Gastroesophageal sphincter (tissue), 4 donors: ENCODE data around the gene PPARGC1A. TPM values are rescaled to one million over a fixed set of nuclear protein-coding genes. Genes with fewer than 3 reads are reported as not detected.
A peak's percentile ranks its signal among the peaks of the same experiment; 100 is the strongest.

Source experiments
- ATAC-seq: fragments of 150-250 bp; one replicate; pipeline ENCODE4 v1.9.1; 2016; ENCODE audit warnings: mild to moderate bottlenecking, moderate library complexity
- H3K27ac ChIP-seq, 4 donors: fragments of 200-600 bp; sonication (generic) in 3 of 4; 1 replicate in 3 of 4; 2 replicates in 1 of 4; pipeline ENCODE4 v1.5.1; 2016 to 2019
- H3K27me3 ChIP-seq: fragments of 200-600 bp; sonication (generic); one replicate; pipeline ENCODE4 v1.5.1; 2019
- H3K36me3 ChIP-seq, 2 donors: fragments of 200-600 bp; sonication (generic); one replicate each; pipeline ENCODE4 v1.5.1; 2019; ENCODE audit warnings: control low read depth in 1 of 2
- H3K4me1 ChIP-seq, 3 donors: fragments of 200-600 bp; sonication (generic); 1 replicate in 2 of 3; 2 replicates in 1 of 3; pipeline ENCODE4 v1.5.1; 2016 to 2019; ENCODE audit warnings: control low read depth in 2 of 3
- H3K4me3 ChIP-seq, 2 donors: fragments of 200-600 bp; sonication (generic); one replicate each; pipeline ENCODE4 v1.5.1; 2019; ENCODE audit warnings: mild to moderate bottlenecking in 1 of 2, moderate library complexity in 1 of 2
- H3K9me3 ChIP-seq, 3 donors: fragments of 200-600 bp; sonication (generic); one replicate each; pipeline ENCODE4 v1.5.1; 2017 to 2019; ENCODE audit warnings: control low read depth in 2 of 3
- EP300 ChIP-seq: sonication (generic); formaldehyde crosslinking; IDR thresholded peaks from one replicate; pipeline ENCODE4 v1.6.1; 2017; ENCODE audit warnings: antibody characterized with exemption, mild to moderate bottlenecking
- POLR2A ChIP-seq, 2 donors: fragments of 450-650 bp; IDR thresholded peaks; one replicate each; pipeline ENCODE4 v1.6.1; 2017; ENCODE audit warnings: antibody characterized with exemption in 2 of 2, mild to moderate bottlenecking in 2 of 2, moderate library complexity in 1 of 2
- POLR2AphosphoS5 ChIP-seq: sonication (generic); formaldehyde crosslinking; IDR thresholded peaks from one replicate; pipeline ENCODE4 v1.6.1; 2017; ENCODE audit warnings: antibody characterized with exemption
- WGBS, 2 donors: methylation state at CpG; one replicate each; pipeline ENCODE4 v1.1.5; 2018; ENCODE audit warnings: low coverage in 1 of 2; 5-methylcytosine and 5-hydroxymethylcytosine counted together
- total RNA-seq, 4 donors: library from RNA; depleted of rRNA; stranded (reverse); fragments of >200 nt; gene quantifications; one replicate each; pipeline ENCODE4 v1.1.0, GENCODE V29; 2016
- TF ChIP-seq, protein P1 (sequence below), 4 experiments: fragments of 200-600 bp in 2 of 4; fragments of 450-650 bp in 2 of 4; sonication (generic) in 1 of 4; IDR thresholded peaks; one replicate each; pipeline ENCODE4 v1.5.1; 2017 to 2019; ENCODE audit warnings: antibody characterized with exemption in 4 of 4, mild to moderate bottlenecking in 2 of 4, moderate library complexity in 2 of 4

PPARGC1A gene
- total RNA-seq, 4 donors from 2014 or later = 5.8 to 43.7 (median 18.3) TPM

DNA sequence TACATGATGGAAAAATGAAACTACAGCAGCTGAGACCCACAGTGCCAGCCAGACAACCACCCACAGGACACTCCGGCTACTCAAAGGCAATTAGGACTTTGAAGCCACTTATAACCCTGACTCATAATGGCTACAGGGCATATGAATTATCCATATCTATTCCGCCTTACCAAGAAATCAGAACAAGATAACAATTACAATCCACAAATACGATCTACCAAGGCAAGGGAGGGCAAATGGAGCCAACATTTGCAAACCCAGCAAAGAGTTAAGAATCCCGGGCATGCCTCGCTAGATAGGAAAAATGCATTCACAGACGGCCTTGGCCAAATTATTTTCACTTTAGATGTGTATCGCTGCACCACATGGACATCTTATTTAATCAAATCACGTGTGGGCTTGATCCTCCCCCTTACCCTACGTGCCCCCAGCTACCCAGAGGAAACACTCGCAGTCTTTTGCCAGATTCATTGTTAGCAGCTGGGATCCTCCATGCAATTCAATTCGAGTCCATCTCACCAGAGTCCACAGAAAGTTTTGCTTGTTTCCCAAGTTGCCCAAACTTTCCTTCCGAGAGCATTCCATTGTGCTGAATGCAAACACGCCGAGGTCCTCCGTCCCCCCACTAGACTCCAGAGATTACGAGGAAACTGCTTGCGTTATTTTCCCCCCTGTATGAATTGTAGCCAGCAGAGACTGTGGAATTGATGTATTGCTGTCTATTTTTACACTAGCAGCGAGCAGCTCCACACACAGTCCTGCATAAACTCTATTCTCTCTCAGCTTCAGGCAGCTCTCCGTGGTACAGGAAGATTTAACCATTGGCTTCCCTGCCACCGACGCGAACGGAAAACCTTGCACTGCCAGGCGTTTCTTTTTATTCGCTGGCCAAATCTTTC is 1.2 kb downstream of the PPARGC1A start:
- WGBS, 2 donors = 4 to 6% methylated on average over 17 to 18 of the region's 25 CpGs
- Histone ChIP-seq H3K27me3 (no peaks in the 10 kb centered on the region), H3K4me3 (peak overlapping the region; percentile 54 to 84), H3K27ac (peak overlapping the region; percentile 82 to 87 (median 84)), H3K4me1 (peaks cover 0 to 58% (median 0%) of the 10 kb centered on the region in 3 donors), H3K9me3 (no peaks in the 10 kb centered on the region), H3K36me3 (no peaks in the 10 kb centered on the region)
- peak; percentile 46 for ATAC-seq
- peak; percentile 3 for TF ChIP-seq POLR2AphosphoS5
- TF ChIP-seq POLR2A (IDR thresholded peaks at IDR 0.05) = no peak
- TF ChIP-seq, protein P1, sequence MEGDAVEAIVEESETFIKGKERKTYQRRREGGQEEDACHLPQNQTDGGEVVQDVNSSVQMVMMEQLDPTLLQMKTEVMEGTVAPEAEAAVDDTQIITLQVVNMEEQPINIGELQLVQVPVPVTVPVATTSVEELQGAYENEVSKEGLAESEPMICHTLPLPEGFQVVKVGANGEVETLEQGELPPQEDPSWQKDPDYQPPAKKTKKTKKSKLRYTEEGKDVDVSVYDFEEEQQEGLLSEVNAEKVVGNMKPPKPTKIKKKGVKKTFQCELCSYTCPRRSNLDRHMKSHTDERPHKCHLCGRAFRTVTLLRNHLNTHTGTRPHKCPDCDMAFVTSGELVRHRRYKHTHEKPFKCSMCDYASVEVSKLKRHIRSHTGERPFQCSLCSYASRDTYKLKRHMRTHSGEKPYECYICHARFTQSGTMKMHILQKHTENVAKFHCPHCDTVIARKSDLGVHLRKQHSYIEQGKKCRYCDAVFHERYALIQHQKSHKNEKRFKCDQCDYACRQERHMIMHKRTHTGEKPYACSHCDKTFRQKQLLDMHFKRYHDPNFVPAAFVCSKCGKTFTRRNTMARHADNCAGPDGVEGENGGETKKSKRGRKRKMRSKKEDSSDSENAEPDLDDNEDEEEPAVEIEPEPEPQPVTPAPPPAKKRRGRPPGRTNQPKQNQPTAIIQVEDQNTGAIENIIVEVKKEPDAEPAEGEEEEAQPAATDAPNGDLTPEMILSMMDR (IDR thresholded peaks at IDR 0.05) = no peak
- TF ChIP-seq EP300 = no peak

DNA sequence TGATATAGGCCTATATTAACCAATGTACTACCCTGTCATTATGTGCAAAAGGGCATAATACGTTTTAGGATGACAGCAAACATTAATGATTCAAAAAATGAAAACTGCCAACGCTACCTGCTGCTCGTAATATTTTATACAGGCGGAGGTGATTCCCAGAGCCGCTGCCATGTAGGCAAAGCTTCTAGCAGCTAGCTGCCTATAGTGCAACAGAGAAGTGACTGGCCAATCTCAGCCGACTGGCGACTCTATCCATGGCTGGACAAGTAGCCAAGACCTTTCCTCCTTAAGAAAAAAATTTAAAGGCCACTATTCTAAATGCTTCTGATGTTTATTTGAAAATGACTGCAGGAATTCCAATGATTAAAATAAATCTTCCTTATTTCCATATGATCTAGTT is 1.9 kb downstream of the PPARGC1A start:
- H3K27me3 ChIP-seq = no peaks in the 10 kb centered on the region
- peak overlapping the region; percentile 82 to 87 (median 84) for H3K27ac ChIP-seq
- no peak for ATAC-seq
- H3K4me1 ChIP-seq = peaks cover 0 to 61% (median 0%) of the 10 kb centered on the region in 3 donors
- peak overlapping the region; percentile 54 to 84 for H3K4me3 ChIP-seq
- TF ChIP-seq POLR2AphosphoS5 (no peak), EP300 (no peak), POLR2A (IDR thresholded peaks at IDR 0.05) (no peak)
- TF ChIP-seq, protein P1 (IDR thresholded peaks at IDR 0.05) = no peak
- no peaks in the 10 kb centered on the region for H3K36me3 ChIP-seq
- H3K9me3 ChIP-seq = no peaks in the 10 kb centered on the region
- WGBS, 2 donors = 32 to 41% methylated on average over 5 to 7 of the region's 7 CpGs

DNA sequence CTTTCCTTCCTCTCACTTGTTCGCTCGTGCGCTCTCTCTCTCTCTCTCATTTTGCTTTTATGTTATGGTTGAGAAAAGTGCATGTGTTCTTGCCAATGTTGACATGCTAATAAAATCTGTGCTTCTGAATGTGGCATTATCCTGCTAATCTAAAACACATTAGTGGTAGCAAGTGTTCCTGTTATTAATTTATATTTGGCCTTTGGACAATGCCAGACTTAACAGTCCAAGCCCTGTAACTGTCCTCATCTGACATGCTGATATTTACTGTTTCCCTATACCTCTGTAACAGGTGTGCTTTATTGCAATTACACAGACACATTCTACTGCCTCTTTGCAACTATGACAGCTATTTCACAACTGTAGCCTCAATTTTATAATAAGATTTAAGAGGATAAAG is 2.7 kb downstream of the PPARGC1A start:
- H3K4me3 ChIP-seq = no peak overlapping the region

DNA sequence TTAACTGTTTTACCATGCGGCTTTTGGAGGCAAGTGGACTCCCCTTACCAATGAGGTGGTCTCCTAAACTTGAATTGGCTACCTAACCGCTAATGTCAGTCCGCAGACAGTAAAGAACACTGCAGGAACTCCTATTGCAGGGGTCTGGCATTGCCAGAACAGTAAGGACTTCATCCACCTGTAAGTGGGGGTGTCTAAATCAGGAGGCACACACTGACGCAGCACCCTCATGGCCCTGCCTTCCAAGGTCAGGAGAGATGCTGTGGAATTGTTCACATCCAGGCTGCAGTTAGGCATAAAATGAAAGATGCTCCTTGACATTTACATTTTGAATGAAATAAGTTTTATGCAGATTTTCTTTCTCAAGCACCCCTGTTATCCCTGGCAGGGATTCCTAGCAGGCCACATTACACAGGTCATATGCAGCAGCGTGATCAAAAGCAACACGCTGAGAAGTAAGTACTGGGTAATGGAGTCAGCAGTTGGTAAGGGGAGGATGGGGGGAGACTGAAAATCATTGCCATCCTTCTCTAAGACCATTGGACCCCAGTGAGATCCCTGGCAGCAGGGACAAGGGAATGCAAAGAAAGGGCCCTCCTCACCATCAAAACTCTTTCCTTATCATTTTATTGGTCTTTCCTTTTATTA is 3.8 kb downstream of the PPARGC1A start:
- no peak for ATAC-seq
- WGBS, 2 donors = 88 to 89% methylated on average over 3 to 4 of the region's 6 CpGs
- no peaks in the 10 kb centered on the region for H3K36me3 ChIP-seq
- H3K27ac ChIP-seq = peak overlapping the region; percentile 56 to 87 (median 82)
- no peak overlapping the region for H3K4me3 ChIP-seq
- TF ChIP-seq POLR2AphosphoS5 (no peak), POLR2A (IDR thresholded peaks at IDR 0.05) (no peak), EP300 (no peak)
- TF ChIP-seq, protein P1 (IDR thresholded peaks at IDR 0.05) = no peak
- H3K4me1 ChIP-seq = peaks cover 0 to 66% (median 3%) of the 10 kb centered on the region in 3 donors
- no peaks in the 10 kb centered on the region for H3K27me3 ChIP-seq
- H3K9me3 ChIP-seq = no peaks in the 10 kb centered on the region

More for the DNA sequence above, 2.7 kb downstream of the PPARGC1A start:
- Histone ChIP-seq H3K4me1 (peaks cover 0 to 68% (median 0%) of the 10 kb centered on the region in 3 donors), H3K9me3 (no peaks in the 10 kb centered on the region), H3K27me3 (no peaks in the 10 kb centered on the region), H3K36me3 (no peaks in the 10 kb centered on the region), H3K27ac (peak overlapping the region; percentile 82 to 87 (median 84))
- ATAC-seq = no peak
- whole genome bisulfite sequencing, 2 donors = 21 to 69% methylated on average over 3 of the region's 3 CpGs
- no peak for TF ChIP-seq EP300
- TF ChIP-seq, protein P1 (IDR thresholded peaks at IDR 0.05) = no peak
- TF ChIP-seq POLR2AphosphoS5 = no peak
- TF ChIP-seq POLR2A (IDR thresholded peaks at IDR 0.05) = no peak
